HCT116 (cell line): ENCODE data around the gene MAGEB1. TPM values are rescaled to one million over a fixed set of nuclear protein-coding genes. Genes with fewer than 3 reads are reported as not detected.

Experiments used
- ATAC-seq: fragments of 200-7000 bp; cut with Tn5 transposase; 2 replicates; pipeline ENCODE4 v1.9.1; 2020; ENCODE audit warnings: mild to moderate bottlenecking, moderate library complexity
- BruUV-seq: library from RNA; stranded (reverse); fragments of 400-500 nt; replicated peaks from 2 replicates; lab custom pipeline; 2021; lab: Mats Ljungman, UMichigan
- CTCF ChIA-PET: fragments of 300-600 bp; sonication (Branson Sonifier 250); formaldehyde crosslinking; loops from one replicate; lab custom pipeline; 2021; ENCODE audit warnings: antibody characterized with exemption; lab: Charles Lee
- POLR2A ChIA-PET: fragments of 300-600, 350-600 bp; sonication (Branson Sonifier 250); formaldehyde crosslinking; loops from one replicate; lab custom pipeline; 2021; ENCODE audit warnings: antibody characterized with exemption; lab: Charles Lee
- RAD21 ChIA-PET, 2 experiments: fragments of 300-600 bp; sonication (Branson Sonifier 250); formaldehyde crosslinking; loops; one replicate each; lab custom pipeline; 2023; ENCODE audit warnings: low total read pairs in 2 of 2; ENCODE audit not compliant: uncharacterized antibody in 2 of 2, unreplicated experiment in 2 of 2, low non-redundant PET in 1 of 2; lab: Charles Lee
- DNase-seq: peaks from one replicate; pipeline ENCODE4 v3.0.0-alpha.2; 2010; ENCODE audit warnings: low read depth, low spot score
- H2AFZ ChIP-seq: fragments of 200-600 bp; shearing (Covaris generic), sonication (generic); 2 replicates; pipeline ENCODE4 v1.6.1; 2017; ENCODE audit warnings: low read depth, mixed run types, mixed read lengths, antibody characterized with exemption, low read length; ENCODE audit not compliant: poor library complexity, severe bottlenecking
- H3K27ac ChIP-seq: 2 replicates; pipeline ENCODE4 v1.5.1; 2012; ENCODE audit warnings: low read depth, low read length
- H3K27me3 ChIP-seq: fragments of 200-600 bp; sonication (generic); 2 replicates; pipeline ENCODE4 v1.6.1; 2016; ENCODE audit warnings: mixed run types, low read length, mixed read lengths; ENCODE audit not compliant: insufficient read depth
- H3K36me3 ChIP-seq, 2 experiments: fragments of 200-500 bp in 1 of 2; fragments of 200-600 bp in 1 of 2; sonication (Bioruptor generic) in 1 of 2; sonication (generic) in 1 of 2; 2 replicates each; pipeline versions ENCODE4 v1.5.1 to v1.6.1; 2014 to 2016; ENCODE audit warnings: low read length in 2 of 2, inconsistent platforms in 1 of 2, mixed read lengths in 1 of 2, mixed run types in 1 of 2; ENCODE audit not compliant: insufficient read depth in 2 of 2, control insufficient read depth in 1 of 2
- H3K4me1 ChIP-seq, 2 experiments: fragments of 200-600 bp in 1 of 2; sonication (generic) in 1 of 2; 2 replicates each; pipeline versions ENCODE4 v1.5.1 to v1.6.1; 2012 to 2017; ENCODE audit warnings: low read length in 2 of 2, inconsistent platforms in 1 of 2, mild to moderate bottlenecking in 1 of 2, mixed read lengths in 1 of 2, mixed run types in 1 of 2, moderate library complexity in 1 of 2; ENCODE audit not compliant: insufficient read depth in 2 of 2, control insufficient read depth in 1 of 2
- H3K4me2 ChIP-seq: fragments of 200-600 bp; sonication (generic); 2 replicates; pipeline ENCODE4 v1.6.1; 2017; ENCODE audit warnings: mixed run types, low read length, mixed read lengths
- H3K4me3 ChIP-seq, 2 experiments: fragments of 200-600 bp in 1 of 2; sonication (generic) in 1 of 2; replicated peaks in 1 of 2; 2 replicates each; pipeline ENCODE4 v1.5.1; 2011 to 2016; ENCODE audit warnings: low read length in 2 of 2, control low read depth in 1 of 2, low read depth in 1 of 2, mild to moderate bottlenecking in 1 of 2, mixed read lengths in 1 of 2, mixed run types in 1 of 2
- H3K79me2 ChIP-seq: fragments of 200-600 bp; sonication (generic); 2 replicates; pipeline ENCODE4 v1.6.1; 2017; ENCODE audit warnings: mild to moderate bottlenecking, mixed run types, low read length, moderate library complexity, mixed read lengths; ENCODE audit not compliant: insufficient read depth
- H3K9ac ChIP-seq: fragments of 200-600 bp; sonication (generic); 2 replicates; pipeline ENCODE4 v1.6.1; 2016; ENCODE audit warnings: low read length, mixed read lengths
- H3K9me2 ChIP-seq: fragments of 200-600 bp; sonication (generic), shearing (Covaris generic); 2 replicates; pipeline ENCODE4 v1.6.1; 2017; ENCODE audit warnings: mixed run types, mild to moderate bottlenecking, moderate library complexity; ENCODE audit not compliant: insufficient read depth
- H3K9me3 ChIP-seq, 2 experiments: fragments of 200-500 bp in 1 of 2; fragments of 200-600 bp in 1 of 2; sonication (Bioruptor generic) in 1 of 2; sonication (generic) in 1 of 2; 2 replicates each; pipeline ENCODE4 v1.6.1; 2014 to 2017; ENCODE audit warnings: low read length in 2 of 2, mixed read lengths in 2 of 2, inconsistent platforms in 1 of 2, low read depth in 1 of 2, mild to moderate bottlenecking in 1 of 2, mixed run types in 1 of 2, moderate library complexity in 1 of 2; ENCODE audit not compliant: control insufficient read depth in 1 of 2, insufficient read depth in 1 of 2
- H4K20me1 ChIP-seq: fragments of 200-600 bp; sonication (generic), shearing (Covaris generic); 2 replicates; pipeline ENCODE4 v1.6.1; 2017; ENCODE audit warnings: mixed run types, mild to moderate bottlenecking, moderate library complexity; ENCODE audit not compliant: insufficient read depth
- ATF3 ChIP-seq: IDR thresholded peaks from 2 replicates; pipeline ENCODE4 v1.6.1; 2012
- POLR2AphosphoS5 ChIP-seq: IDR thresholded peaks from 2 replicates; pipeline ENCODE4 v1.6.1; 2011; ENCODE audit warnings: mild to moderate bottlenecking, low read depth, low read length, moderate library complexity
- ZBTB33 ChIP-seq: IDR thresholded peaks from 2 replicates; pipeline ENCODE4 v1.6.1; 2011; ENCODE audit warnings: mild to moderate bottlenecking, low read length, moderate library complexity; ENCODE audit not compliant: insufficient replicate concordance; ENCODE audit errors: extremely low read depth
- intact Hi-C: fragments of 100-400 bp; cut with micrococcal nuclease; formaldehyde crosslinking; loops from 2 replicates; pipeline ENCODE4 v1.10.0; 2022
- total RNA-seq: library from RNA; stranded (reverse); gene quantifications from one replicate; pipeline ENCODE4 v1.2.1, GENCODE V29; 2021; ENCODE audit not compliant: unreplicated experiment

Gene MAGEB1
- total RNA-seq, 1 experiment from 2014 or later, result 0.69 TPM

DNA sequence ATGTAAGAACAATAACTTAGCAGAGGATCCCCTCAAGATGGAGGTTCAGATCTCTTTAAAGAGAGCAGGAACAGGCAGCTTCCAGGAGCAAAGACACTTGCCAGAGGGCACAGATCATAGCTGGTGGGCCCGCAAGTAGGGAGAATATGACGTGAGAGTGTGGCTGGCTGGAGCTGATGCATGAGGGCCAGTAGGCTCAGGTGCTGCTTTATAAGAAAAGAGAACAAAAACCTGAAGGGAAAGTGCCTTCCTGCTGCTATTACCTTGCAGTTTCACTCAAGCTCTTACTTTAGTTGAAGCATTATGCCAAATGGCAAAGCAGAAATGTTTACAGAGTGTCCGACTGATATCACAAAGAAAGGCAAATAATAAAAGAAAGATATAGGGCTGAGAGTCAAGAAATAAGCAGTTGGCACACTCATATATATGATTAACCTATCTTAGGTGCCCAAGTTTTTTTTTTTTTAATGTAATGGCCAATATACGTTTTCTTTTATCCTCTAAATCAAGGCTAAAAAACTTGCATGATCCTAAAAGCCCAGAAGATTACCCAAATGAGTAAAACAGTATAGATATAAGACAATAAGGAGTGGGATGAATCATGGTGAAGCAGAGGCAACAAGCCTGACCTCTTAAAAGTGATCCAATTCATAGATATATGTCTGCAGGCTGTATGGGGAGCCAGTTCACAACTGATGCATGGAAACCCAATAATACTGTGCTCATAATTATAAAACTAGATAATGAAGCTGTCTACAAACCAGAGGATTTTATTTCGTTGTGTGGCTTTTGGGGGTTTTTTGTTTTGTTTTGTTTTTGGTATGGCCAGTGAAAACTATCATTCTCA lies 49.7 kb downstream of the MAGEB1 start:
- H3K4me2 ChIP-seq, result no peak overlapping the region
- no peak overlapping the region for H2AFZ ChIP-seq
- H3K27me3 ChIP-seq, result no peaks in the 10 kb centered on the region
- H4K20me1 ChIP-seq, result no peaks in the 10 kb centered on the region
- no peak overlapping the region for H3K27ac ChIP-seq
- intact Hi-C loops, result no loop called here
- H3K9ac ChIP-seq, result no peak overlapping the region
- POLR2A ChIA-PET, result no interaction called here
- CTCF ChIA-PET, result no interaction called here
- TF ChIP-seq POLR2AphosphoS5 (no peak), ATF3 (no peak)
- TF ChIP-seq, all 23 proteins: peak for 0
- RAD21 ChIA-PET, result no interaction called here
- H3K4me1 ChIP-seq, result no peaks in the 10 kb centered on the region
- no peaks in the 10 kb centered on the region for H3K79me2 ChIP-seq
- no peaks in the 10 kb centered on the region for H3K9me2 ChIP-seq
- no peaks in the 10 kb centered on the region for H3K36me3 ChIP-seq
- no peaks in the 10 kb centered on the region for H3K9me3 ChIP-seq
- DNase-seq, result no peak
- no peak overlapping the region for H3K4me3 ChIP-seq
- ATAC-seq, result no peak
- no TSS peak for BruUV-seq

GRCh38 chrX:30301208-30301607 lies 54.3 kb downstream of the MAGEB1 start:
- RAD21 ChIA-PET, result no interaction called here
- no peaks in the 10 kb centered on the region for H4K20me1 ChIP-seq
- H2AFZ ChIP-seq, result no peak overlapping the region
- TF ChIP-seq ZBTB33, result no peak
- no TSS peak for BruUV-seq
- no peaks in the 10 kb centered on the region for H3K79me2 ChIP-seq
- no peaks in the 10 kb centered on the region for H3K9me2 ChIP-seq
- H3K4me1 ChIP-seq, result no peaks in the 10 kb centered on the region
- ATAC-seq, result no peak
- no peaks in the 10 kb centered on the region for H3K9me3 ChIP-seq
- CTCF ChIA-PET, result no interaction called here
- intact Hi-C loops, result no loop called here
- POLR2A ChIA-PET, result no interaction called here
- no peak overlapping the region for H3K4me3 ChIP-seq
- DNase-seq, result no peak
- no peak overlapping the region for H3K9ac ChIP-seq
- no peak overlapping the region for H3K27ac ChIP-seq
- no peak overlapping the region for H3K4me2 ChIP-seq
- no peaks in the 10 kb centered on the region for H3K27me3 ChIP-seq
- no peaks in the 10 kb centered on the region for H3K36me3 ChIP-seq

Other genes starting within 250 kb of the MAGEB1 start
- gene MAGEB2, start 31.6 kb upstream of the MAGEB1 start, total RNA-seq, result 138 TPM
- not detected for gene MAGEB3, start 16.5 kb upstream of the MAGEB1 start, total RNA-seq
- not detected for gene MAGEB4, start 5.1 kb upstream of the MAGEB1 start, total RNA-seq
- not detected for gene NR0B1, start 62.2 kb downstream of the MAGEB1 start, total RNA-seq